ENCODE results near the gene CDIP1.
A peak's percentile ranks its signal among the peaks of the same experiment; 100 is the strongest.

CDIP1 gene

GRCh38 chr16:4460936-4461249, 77.7 kb downstream of the CDIP1 start:
- peak in 1 of 58 donors; percentile 25 for DNase-seq

Data from anterior cingulate cortex (tissue), 58 donors.